CD14-positive monocyte (primary cell): Measurements from ENCODE around the gene SPINK14. TPM values are rescaled to one million over a fixed set of nuclear protein-coding genes. Genes with fewer than 3 reads are reported as not detected.

Experiments
- DNase-seq, 3 donors: peaks; one replicate each; pipeline ENCODE4 v3.0.0-alpha.2; 2011 to 2022
- H2AFZ ChIP-seq: 2 replicates; pipeline ENCODE4 v1.6.0; 2012; ENCODE audit warnings: mild to moderate bottlenecking, low read depth, low read length, inconsistent platforms; ENCODE audit not compliant: insufficient read depth, poor library complexity, severe bottlenecking
- H3K27ac ChIP-seq, 2 donors: 1 replicate in 1 of 2; 2 replicates in 1 of 2; pipeline ENCODE4 v1.5.1; 2012 to 2013; ENCODE audit warnings: low read length in 2 of 2, control low read depth in 1 of 2, inconsistent platforms in 1 of 2, low read depth in 1 of 2, mild to moderate bottlenecking in 1 of 2
- H3K27me3 ChIP-seq, 2 donors: one replicate each; pipeline versions ENCODE4 v1.6.0 to v1.6.1; 2011 to 2013; ENCODE audit warnings: low read length in 2 of 2; ENCODE audit not compliant: control insufficient read depth in 2 of 2, insufficient read depth in 2 of 2
- H3K36me3 ChIP-seq, 2 donors: replicated peaks in 1 of 2; 1 replicate in 1 of 2; 2 replicates in 1 of 2; pipeline versions ENCODE4 v1.5.1 to v1.6.1; 2012 to 2013; ENCODE audit warnings: low read length in 2 of 2, control low read depth in 1 of 2, inconsistent platforms in 1 of 2, mild to moderate bottlenecking in 1 of 2; ENCODE audit not compliant: insufficient read depth in 2 of 2, control insufficient read depth in 1 of 2
- H3K4me1 ChIP-seq, 2 donors: 1 replicate in 1 of 2; 2 replicates in 1 of 2; pipeline versions ENCODE4 v1.5.1 to v1.6.1; 2012 to 2013; ENCODE audit warnings: low read length in 2 of 2, control low read depth in 1 of 2, inconsistent platforms in 1 of 2, mild to moderate bottlenecking in 1 of 2, moderate library complexity in 1 of 2; ENCODE audit not compliant: insufficient read depth in 2 of 2, control insufficient read depth in 1 of 2
- H3K4me2 ChIP-seq: replicated peaks from 2 replicates; pipeline ENCODE3; 2012; ENCODE audit warnings: low read length, moderate library complexity, mild to moderate bottlenecking; ENCODE audit not compliant: poor library complexity, severe bottlenecking; ENCODE audit errors: extremely low read depth
- H3K4me3 ChIP-seq, 3 experiments: fragments of 200-600 bp in 1 of 3; sonication (generic) in 1 of 3; replicated peaks in 1 of 3; 1 replicate in 2 of 3; 2 replicates in 1 of 3; pipeline ENCODE4 v1.5.1; 2011 to 2013; ENCODE audit warnings: low read length in 3 of 3, mild to moderate bottlenecking in 3 of 3, control low read depth in 2 of 3, low read depth in 2 of 3, inconsistent platforms in 1 of 3, moderate library complexity in 1 of 3
- H3K79me2 ChIP-seq: 2 replicates; pipeline ENCODE4 v1.6.0; 2012; ENCODE audit warnings: mild to moderate bottlenecking, control low read depth, inconsistent platforms, low read length, moderate library complexity; ENCODE audit not compliant: insufficient read depth
- H3K9ac ChIP-seq: 2 replicates; pipeline ENCODE4 v1.6.0; 2017; ENCODE audit warnings: low read length, mild to moderate bottlenecking; ENCODE audit not compliant: insufficient read depth, poor library complexity, severe bottlenecking
- H3K9me3 ChIP-seq, 2 donors: replicated peaks in 1 of 2; 1 replicate in 1 of 2; 2 replicates in 1 of 2; pipeline versions ENCODE4 v1.5.1 to v1.6.1; 2012 to 2013; ENCODE audit warnings: low read length in 2 of 2, control low read depth in 1 of 2; ENCODE audit not compliant: control insufficient read depth in 1 of 2, insufficient read depth in 1 of 2
- H4K20me1 ChIP-seq: 2 replicates; pipeline ENCODE4 v1.6.0; 2012; ENCODE audit warnings: mild to moderate bottlenecking, low read length, control low read depth, moderate library complexity; ENCODE audit not compliant: insufficient read depth
- H3K27ac Mint-ChIP-seq, 7 donors: one replicate each; pipeline ENCODE4 v1.8.0; 2020; ENCODE audit warnings: mild to moderate bottlenecking in 7 of 7, mixed read lengths in 7 of 7, moderate library complexity in 6 of 7, inconsistent platforms in 2 of 7
- H3K27me3 Mint-ChIP-seq, 3 donors: one replicate each; pipeline ENCODE4 v1.8.0; 2021 to 2022; ENCODE audit warnings: low read depth in 3 of 3, mild to moderate bottlenecking in 3 of 3, mixed read lengths in 3 of 3, moderate library complexity in 3 of 3, inconsistent platforms in 1 of 3
- H3K36me3 Mint-ChIP-seq, 2 donors: one replicate each; pipeline ENCODE4 v1.8.0; 2020; ENCODE audit warnings: mixed read lengths in 2 of 2, inconsistent platforms in 1 of 2, mild to moderate bottlenecking in 1 of 2
- H3K4me1 Mint-ChIP-seq: one replicate; pipeline ENCODE4 v1.8.0; 2020; ENCODE audit warnings: mild to moderate bottlenecking, mixed read lengths
- H3K4me3 Mint-ChIP-seq, 2 donors: one replicate each; pipeline ENCODE4 v1.8.0; 2020; ENCODE audit warnings: mild to moderate bottlenecking in 2 of 2, mixed read lengths in 2 of 2, moderate library complexity in 1 of 2
- H3K9me3 Mint-ChIP-seq, 7 donors: one replicate each; pipeline ENCODE4 v1.8.0; 2020 to 2022; ENCODE audit warnings: mixed read lengths in 7 of 7, mild to moderate bottlenecking in 6 of 7, moderate library complexity in 6 of 7, inconsistent platforms in 2 of 7
- CTCF ChIP-seq: fragments of 200-600 bp; IDR thresholded peaks from one replicate; pipeline ENCODE4 v1.8.0; 2022; ENCODE audit warnings: antibody characterized with exemption, mild to moderate bottlenecking
- WGBS: methylation state at CpG from one replicate; pipeline ENCODE4 v1.1.5; 2013; ENCODE audit warnings: missing lambda C conversion rate; ENCODE audit not compliant: insufficient coverage; 5-methylcytosine and 5-hydroxymethylcytosine counted together
- intact Hi-C, 2 donors: fragments of 100-400 bp; cut with micrococcal nuclease; formaldehyde crosslinking; loops; one replicate each; pipeline versions ENCODE4 v1.15.0 to v1.15.1; 2023
- polyA plus RNA-seq, 3 donors: library from polyadenylated mRNA; depleted of rRNA in 1 of 3; unstranded in 2 of 3; stranded (reverse) in 1 of 3; fragments of 300-500 nt in 2 of 3; fragments of >200 nt in 1 of 3; fragmentation: Illumina TruSeq in 2 of 3; gene quantifications; 1 replicate in 2 of 3; 2 replicates in 1 of 3; pipeline ENCODE4 v1.2.3, GENCODE V29; 2012 to 2021

Gene SPINK14
- polyA plus RNA-seq, 3 donors = not detected

- Mint-ChIP-seq H3K27ac (no peak overlapping the region), H3K36me3 (no peaks in the 10 kb centered on the region), H3K9me3 (no peaks in the 10 kb centered on the region), H3K4me3 (no peak overlapping the region), H3K4me1 (no peaks in the 10 kb centered on the region), H3K27me3 (no peaks in the 10 kb centered on the region)
- no peaks in the 10 kb centered on the region for H3K79me2 ChIP-seq
- no peak overlapping the region for H3K4me2 ChIP-seq
- TF ChIP-seq CTCF = no peak
- no peaks in the 10 kb centered on the region for H4K20me1 ChIP-seq
- no peaks in the 10 kb centered on the region for H3K9me3 ChIP-seq
- intact Hi-C loops = no loop called here
- no peaks in the 10 kb centered on the region for H3K27me3 ChIP-seq
- H2AFZ ChIP-seq = no peak overlapping the region
- no peaks in the 10 kb centered on the region for H3K4me1 ChIP-seq
- no peaks in the 10 kb centered on the region for H3K36me3 ChIP-seq
- no peak for DNase-seq
- H3K27ac ChIP-seq = no peak overlapping the region
- H3K9ac ChIP-seq = no peak overlapping the region
- no CpG with 5 or more reads among the region's 4 CpGs for WGBS
- H3K4me3 ChIP-seq = no peak overlapping the region
Observed at GRCh38 chr5:148147415-148147814, 20.9 kb upstream of the SPINK14 start.

GRCh38 chr5:148151872-148152271, 16.5 kb upstream of the SPINK14 start:
- no peak overlapping the region for H3K27ac Mint-ChIP-seq
- Histone ChIP-seq H3K9ac (no peak overlapping the region), H3K79me2 (no peaks in the 10 kb centered on the region), H3K36me3 (no peaks in the 10 kb centered on the region), H3K4me2 (no peak overlapping the region), H3K27me3 (no peaks in the 10 kb centered on the region), H3K27ac (no peak overlapping the region), H3K4me1 (no peaks in the 10 kb centered on the region), H3K9me3 (no peaks in the 10 kb centered on the region), H2AFZ (no peak overlapping the region), H3K4me3 (no peak overlapping the region), H4K20me1 (no peaks in the 10 kb centered on the region)
- TF ChIP-seq CTCF = no peak
- intact Hi-C loops = no loop called here
- peaks cover 0 to 5% (median 3%) of the 10 kb centered on the region in 3 donors for H3K27me3 Mint-ChIP-seq
- no CpG with 5 or more reads among the region's 2 CpGs for WGBS
- H3K4me3 Mint-ChIP-seq = no peak overlapping the region
- DNase-seq = no peak
- H3K9me3 Mint-ChIP-seq = peaks cover 0 to 10% (median 2%) of the 10 kb centered on the region in 7 donors
- no peaks in the 10 kb centered on the region for H3K36me3 Mint-ChIP-seq
- H3K4me1 Mint-ChIP-seq = no peaks in the 10 kb centered on the region
